GM12878 (cell line): ENCODE results near the gene TNFAIP3. TPM values are rescaled to one million over a fixed set of nuclear protein-coding genes. Genes with fewer than 3 reads are reported as not detected.

Experiments used
- ATAC-seq: fragments of 200-7000 bp; cut with Tn5 transposase; 3 replicates; pipeline ENCODE4 v1.9.1; 2020; ENCODE audit warnings: mild to moderate bottlenecking, moderate library complexity
- BruUV-seq: library from RNA; stranded (reverse); fragments of 400-500 nt; replicated peaks from 2 replicates; lab custom pipeline; 2021; lab: Mats Ljungman, UMichigan
- CTCF ChIA-PET: fragments of 300-600 bp; sonication (Branson Sonifier 250); formaldehyde crosslinking; extraction: SDS; loops from one replicate; lab custom pipeline; 2021; ENCODE audit warnings: inconsistent platforms; lab: Yijun Ruan, JAX
- POLR2A ChIA-PET: fragments of 350-600 bp; formaldehyde crosslinking; extraction: SDS; loops from one replicate; lab custom pipeline; 2021; ENCODE audit warnings: inconsistent platforms; lab: Charles Lee
- RAD21 ChIA-PET: fragments of 300-600 bp; sonication (Branson Sonifier 250); formaldehyde crosslinking; loops from one replicate; lab custom pipeline; 2023; ENCODE audit warnings: antibody characterized with exemption; ENCODE audit not compliant: unreplicated experiment; lab: Charles Lee
- SMC1A ChIA-PET: fragments of 300-600 bp; sonication (Branson Sonifier 250); formaldehyde crosslinking; loops from one replicate; lab custom pipeline; 2023; ENCODE audit not compliant: unreplicated experiment, uncharacterized antibody; lab: Charles Lee
- DNase-seq: peaks from one replicate; pipeline ENCODE4 v3.0.0-alpha.2; 2011; ENCODE audit warnings: low read depth, low spot score
- FAIRE-seq: peaks from 3 replicates; lab custom pipeline; 2011; peaks lifted over from hg19 to GRCh38; lab: Jason Lieb, UNC
- H2AFZ ChIP-seq: 2 replicates; pipeline ENCODE4 v1.6.0; 2011; ENCODE audit warnings: low read depth, low read length, control low read depth; ENCODE audit not compliant: control insufficient read depth
- H3K27ac ChIP-seq: 2 replicates; pipeline ENCODE4 v1.5.1; 2011; ENCODE audit warnings: control low read depth; ENCODE audit not compliant: control insufficient read depth, insufficient read depth
- H3K27me3 ChIP-seq, 2 experiments: replicated peaks in 1 of 2; 2 replicates each; pipeline versions ENCODE4 v1.6.0 to v1.6.1; 2011; ENCODE audit warnings: low read length in 1 of 2; ENCODE audit not compliant: control insufficient read depth in 2 of 2, insufficient read depth in 2 of 2
- H3K36me3 ChIP-seq, 2 experiments: 2 replicates each; pipeline ENCODE4 v1.5.1; 2011; ENCODE audit warnings: low read length in 1 of 2; ENCODE audit not compliant: control insufficient read depth in 2 of 2, insufficient read depth in 2 of 2
- H3K4me1 ChIP-seq: 2 replicates; pipeline ENCODE4 v1.6.1; 2011; ENCODE audit warnings: mild to moderate bottlenecking, low read length, moderate library complexity, mixed read lengths; ENCODE audit not compliant: control insufficient read depth, insufficient read depth
- H3K4me2 ChIP-seq: 2 replicates; pipeline ENCODE4 v1.6.0; 2011; ENCODE audit warnings: control low read depth; ENCODE audit not compliant: control insufficient read depth, insufficient read depth
- H3K4me3 ChIP-seq: fragments of 200-600 bp; sonication (generic); 2 replicates; pipeline ENCODE4 v1.5.1; 2016
- H3K79me2 ChIP-seq: 2 replicates; pipeline ENCODE4 v1.6.0; 2011; ENCODE audit warnings: low read length; ENCODE audit not compliant: control insufficient read depth, insufficient read depth
- H3K9ac ChIP-seq: 2 replicates; pipeline ENCODE4 v1.8.0; 2011; ENCODE audit warnings: low read length, control low read depth, mixed read lengths; ENCODE audit not compliant: control insufficient read depth, insufficient read depth
- H3K9me3 ChIP-seq: replicated peaks from 3 replicates; pipeline ENCODE4 v1.5.1; 2011; ENCODE audit warnings: mild to moderate bottlenecking, low read length; ENCODE audit not compliant: control insufficient read depth, insufficient read depth
- H4K20me1 ChIP-seq: 2 replicates; pipeline ENCODE4 v1.6.0; 2011; ENCODE audit not compliant: control insufficient read depth, insufficient read depth
- EED ChIP-seq: sonication (generic); IDR thresholded peaks from 2 replicates; pipeline ENCODE4 v1.6.1; 2016; ENCODE audit warnings: antibody characterized with exemption, low read depth
- HDGF ChIP-seq: fragments of 450-650 bp; IDR thresholded peaks from 2 replicates; pipeline ENCODE4 v1.6.1; 2016; ENCODE audit warnings: antibody characterized with exemption
- IKZF2 ChIP-seq, 2 experiments: fragments of 450-650 bp; IDR thresholded peaks; 2 replicates each; pipeline ENCODE4 v1.6.1; 2017; ENCODE audit warnings: mild to moderate bottlenecking in 2 of 2, moderate library complexity in 2 of 2
- SMC3 ChIP-seq: IDR thresholded peaks from 2 replicates; pipeline ENCODE4 v1.6.1; 2011; ENCODE audit warnings: low read length, improper control_type of control experiment, borderline replicate concordance
- ZNF687 ChIP-seq: fragments of 450-650 bp; IDR thresholded peaks from 2 replicates; pipeline ENCODE4 v1.6.1; 2017; ENCODE audit warnings: mild to moderate bottlenecking, moderate library complexity
- WGBS: methylation state at CpG from one replicate; pipeline ENCODE4 v1.1.6; 2016; ENCODE audit warnings: low lambda C conversion rate; ENCODE audit not compliant: insufficient replicate concordance, insufficient coverage; ENCODE audit errors: missing lambda C conversion rate; 5-methylcytosine and 5-hydroxymethylcytosine counted together
- in situ Hi-C: fragments of 300-500 bp; cut with MboI; formaldehyde crosslinking; loops from 9 replicates; pipeline ENCODE4 v1.14.3; 2018; ENCODE audit warnings: mixed read lengths
- intact Hi-C: fragments of 100-400 bp; cut with micrococcal nuclease; formaldehyde crosslinking; loops from one replicate; pipeline ENCODE4 v1.14.2; 2022; ENCODE audit not compliant: unreplicated experiment
- polyA plus RNA-seq, 11 experiments: library from polyadenylated mRNA; depleted of rRNA in 4 of 11; unstranded in 6 of 11; stranded (reverse) in 5 of 11; fragments of >200 nt; fragmentation: Nextera tagmentation in 4 of 11; fragmentation: Illumina TruSeq in 1 of 11; extraction: Ambion mirVana in 4 of 11; extraction: Trizol in 1 of 11; gene quantifications; 1 replicate in 1 of 11; 2 replicates in 10 of 11; pipeline versions ENCODE4 v1.2.1 to v1.2.3, GENCODE V29; 2011 to 2016; ENCODE audit warnings: inconsistent platforms in 2 of 11, missing spikeins in 2 of 11, low read depth in 1 of 11
- total RNA-seq, 4 experiments: library from RNA; depleted of rRNA in 3 of 4; stranded (reverse); fragments of >200 nt in 3 of 4; fragmentation: Illumina TruSeq in 1 of 4; extraction: Trizol in 1 of 4; gene quantifications; 2 replicates each; pipeline versions ENCODE4 v1.2.1 to v1.2.3, GENCODE V29; 2013 to 2021

Gene TNFAIP3
- total and polyA plus RNA-seq, 10 of the 15 experiments (the other 5 are each of a cell fraction or from before 2014, with no cell fraction given): 18.0 to 350 (median 127) TPM

GRCh38 chr6:137827411-137827940 is 39.6 kb upstream of the TNFAIP3 start:
- no peaks in the 10 kb centered on the region for H4K20me1 ChIP-seq
- intact Hi-C loops (no loop called here), in situ Hi-C loops (no loop called here)
- H2AFZ ChIP-seq: peak overlapping the region; percentile 0; the same call in 1 of the 2 replicates
- no peaks in the 10 kb centered on the region; the same call in 1 of the 2 replicates for H3K79me2 ChIP-seq
- SMC1A ChIA-PET: interaction anchor here (1.0 to 9.5 kb wide), 15 partner anchors 9 to 121 kb away, joined by 3 to 86 read pairs (median 8); partner anchors contain the start of gene TNFAIP3
- TF ChIP-seq SMC3 (no peak), ZNF687 (peak; percentile 40; the same call in 1 of the 2 replicates), HDGF (peak; percentile 40; the same call in 1 of the 2 replicates), EED (peak; percentile 1; the same call in 1 of the 2 replicates), IKZF2 (IDR thresholded peaks at IDR 0.05) (peak in 1 of 2 experiments; percentile 16; a peak in 1 of 4 replicates)
- DNase-seq (no peak), FAIRE-seq (no peak), ATAC-seq (no peak)
- POLR2A ChIA-PET: interaction anchor here (0.6 to 10.3 kb wide), 11 partner anchors 9 to 179 kb away, joined by 3 to 95 read pairs (median 5); no protein-coding TSS in a partner anchor
- peak overlapping the region; percentile 35; the same call in 1 of the 2 replicates for H3K4me2 ChIP-seq
- H3K36me3 ChIP-seq: no peaks in the 10 kb centered on the region
- peaks cover 48% of the 10 kb centered on the region for H3K4me1 ChIP-seq
- BruUV-seq: TSS peak; percentile 85
- CTCF ChIA-PET: interaction anchor here (0.9 to 3.3 kb wide), 9 partner anchors 16 to 119 kb away, joined by 3 to 19 read pairs (median 5); partner anchors contain the start of gene TNFAIP3
- no peak overlapping the region for H3K9ac ChIP-seq
- H3K27ac ChIP-seq: peak overlapping the region; percentile 82
- RAD21 ChIA-PET: interaction anchor here (0.9 to 6.0 kb wide), 21 partner anchors 11 to 162 kb away, joined by 3 to 28 read pairs (median 5); partner anchors contain the start of gene TNFAIP3
- no peaks in the 10 kb centered on the region; the same call in 2 of the 3 replicates for H3K9me3 ChIP-seq
- no peaks in the 10 kb centered on the region for H3K27me3 ChIP-seq
- no peak overlapping the region for H3K4me3 ChIP-seq
- WGBS: 24% methylated on average over 5 of the region's 5 CpGs
